Activated naive CD4-positive, alpha-beta T cell treated with anti-CD3 and anti-CD28 coated beads, Interleukin-2, amount 50 U/mL, for 24 hours (primary cell): Measurements from ENCODE around the gene CFDP1.

Experiments used
- H3K27ac Mint-ChIP-seq: one replicate; pipeline ENCODE4 v1.8.0; 2021; ENCODE audit warnings: mild to moderate bottlenecking, mixed read lengths
- H3K27me3 Mint-ChIP-seq: one replicate; pipeline ENCODE4 v1.8.0; 2021; ENCODE audit warnings: mixed read lengths
- H3K36me3 Mint-ChIP-seq: one replicate; pipeline ENCODE4 v1.8.0; 2021; ENCODE audit warnings: mixed read lengths
- H3K4me1 Mint-ChIP-seq: one replicate; pipeline ENCODE4 v1.8.0; 2021; ENCODE audit warnings: mixed read lengths
- H3K4me3 Mint-ChIP-seq: one replicate; pipeline ENCODE4 v1.8.0; 2021; ENCODE audit warnings: mild to moderate bottlenecking, mixed read lengths
- H3K9me3 Mint-ChIP-seq: one replicate; pipeline ENCODE4 v1.8.0; 2021; ENCODE audit warnings: mixed read lengths

The CFDP1 gene

GRCh38 chr16:75376475-75377161 lies 56.7 kb downstream of the CFDP1 start:
- no peaks in the 10 kb centered on the region for H3K27me3 Mint-ChIP-seq
- peaks cover 31% of the 10 kb centered on the region for H3K36me3 Mint-ChIP-seq
- peaks cover 44% of the 10 kb centered on the region for H3K4me1 Mint-ChIP-seq
- H3K4me3 Mint-ChIP-seq, result no peak overlapping the region
- H3K9me3 Mint-ChIP-seq, result no peaks in the 10 kb centered on the region
- no peak overlapping the region for H3K27ac Mint-ChIP-seq

- Mint-ChIP-seq H3K27me3 (no peaks in the 10 kb centered on the region), H3K4me1 (peaks cover 21% of the 10 kb centered on the region), H3K4me3 (no peak overlapping the region), H3K27ac (no peak overlapping the region), H3K36me3 (peaks cover 24% of the 10 kb centered on the region), H3K9me3 (no peaks in the 10 kb centered on the region)
Measured at GRCh38 chr16:75374388-75374787, 58.9 kb downstream of the CFDP1 start.

DNA sequence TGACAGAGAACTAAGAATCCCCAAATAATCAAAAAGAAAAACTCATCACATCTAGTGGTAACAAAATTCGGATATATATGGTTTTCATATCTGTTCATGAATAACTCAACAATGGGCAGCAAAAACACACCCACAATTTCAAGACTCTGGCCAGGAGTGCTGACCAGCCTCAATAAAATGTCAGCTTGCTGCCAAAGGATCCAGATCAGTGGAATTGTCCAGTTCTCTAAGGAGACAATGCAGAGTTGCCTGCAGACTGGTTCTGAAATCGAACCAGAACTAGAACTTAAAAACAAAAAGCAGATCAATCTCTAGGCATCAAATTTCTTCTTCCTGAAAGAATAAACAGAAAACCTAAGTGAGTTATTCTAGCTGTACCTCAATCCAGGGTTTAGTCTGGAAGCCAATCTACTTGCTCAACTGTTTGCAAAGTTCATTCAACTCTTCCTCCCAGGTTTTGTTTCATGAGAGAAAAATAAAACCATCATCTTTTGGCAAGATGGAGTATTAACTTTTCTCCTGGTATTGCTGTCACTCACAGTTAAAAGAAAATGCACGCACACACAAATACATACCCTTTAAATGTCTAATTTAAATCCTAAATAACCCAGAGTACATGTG lies 61.0 kb downstream of the CFDP1 start:
- Mint-ChIP-seq H3K9me3 (no peaks in the 10 kb centered on the region), H3K27me3 (no peaks in the 10 kb centered on the region), H3K27ac (no peak overlapping the region), H3K4me1 (peaks cover 3% of the 10 kb centered on the region), H3K4me3 (no peak overlapping the region), H3K36me3 (peaks cover 11% of the 10 kb centered on the region)

GRCh38 chr16:75371171-75371570 lies 62.1 kb downstream of the CFDP1 start:
- H3K4me3 Mint-ChIP-seq, result no peak overlapping the region
- no peak overlapping the region for H3K27ac Mint-ChIP-seq
- H3K27me3 Mint-ChIP-seq, result no peaks in the 10 kb centered on the region
- no peaks in the 10 kb centered on the region for H3K9me3 Mint-ChIP-seq
- peaks cover 9% of the 10 kb centered on the region for H3K36me3 Mint-ChIP-seq
- no peaks in the 10 kb centered on the region for H3K4me1 Mint-ChIP-seq

DNA sequence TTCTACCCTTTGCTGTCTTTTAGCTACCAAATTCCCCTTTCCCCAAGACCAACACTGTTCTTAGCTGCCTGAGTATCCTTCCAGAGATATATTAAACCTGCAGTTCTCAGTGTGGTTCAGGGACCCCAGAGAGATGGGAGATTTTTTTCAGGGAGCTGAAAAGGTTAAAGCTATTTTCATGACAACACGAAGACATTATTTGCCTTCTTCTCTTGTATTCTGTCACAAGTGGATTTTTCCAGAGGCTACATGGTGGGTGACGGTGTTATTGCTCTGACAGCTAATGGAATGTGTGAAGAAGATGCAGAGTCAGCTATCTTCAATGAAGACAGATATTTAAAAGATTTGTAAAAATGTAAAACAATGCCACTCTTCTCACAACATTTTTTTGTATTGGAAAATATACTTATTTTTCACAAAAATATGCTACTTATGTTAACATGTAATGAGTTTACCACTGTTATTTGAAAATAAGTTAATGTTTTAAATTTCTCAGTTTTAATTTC lies 69.0 kb downstream of the CFDP1 start:
- H3K9me3 Mint-ChIP-seq, result no peaks in the 10 kb centered on the region
- H3K27me3 Mint-ChIP-seq, result no peaks in the 10 kb centered on the region
- no peak overlapping the region for H3K27ac Mint-ChIP-seq
- peaks cover 9% of the 10 kb centered on the region for H3K36me3 Mint-ChIP-seq
- no peak overlapping the region for H3K4me3 Mint-ChIP-seq
- H3K4me1 Mint-ChIP-seq, result no peaks in the 10 kb centered on the region

- H3K4me1 Mint-ChIP-seq, result no peaks in the 10 kb centered on the region
- no peak overlapping the region for H3K27ac Mint-ChIP-seq
- no peaks in the 10 kb centered on the region for H3K9me3 Mint-ChIP-seq
- no peak overlapping the region for H3K4me3 Mint-ChIP-seq
- no peaks in the 10 kb centered on the region for H3K27me3 Mint-ChIP-seq
- H3K36me3 Mint-ChIP-seq, result peaks cover 9% of the 10 kb centered on the region
Measured at GRCh38 chr16:75362846-75363245, 70.5 kb downstream of the CFDP1 start.

GRCh38 chr16:75361936-75362335 lies 71.4 kb downstream of the CFDP1 start:
- no peak overlapping the region for H3K4me3 Mint-ChIP-seq
- no peaks in the 10 kb centered on the region for H3K4me1 Mint-ChIP-seq
- no peaks in the 10 kb centered on the region for H3K27me3 Mint-ChIP-seq
- no peaks in the 10 kb centered on the region for H3K9me3 Mint-ChIP-seq
- H3K27ac Mint-ChIP-seq, result no peak overlapping the region
- H3K36me3 Mint-ChIP-seq, result peaks cover 12% of the 10 kb centered on the region

DNA sequence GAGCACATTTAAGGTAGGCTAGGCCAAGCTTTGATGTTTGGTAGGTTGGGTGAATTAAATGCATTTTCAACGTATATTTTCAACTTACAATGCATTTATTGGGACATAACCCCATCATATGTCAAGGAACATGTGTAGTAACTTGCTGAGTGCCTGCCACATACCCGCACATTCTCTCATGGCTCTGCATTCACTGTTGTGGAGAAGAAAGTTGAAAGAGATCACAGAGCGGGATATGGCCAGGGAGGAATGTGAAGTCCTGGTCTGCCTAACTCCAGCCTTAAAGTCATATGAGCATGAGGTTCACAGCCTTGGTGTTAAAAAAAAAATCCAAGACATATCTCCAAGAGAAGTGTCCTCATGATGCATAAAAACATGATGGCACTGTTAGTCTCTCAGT lies 79.1 kb downstream of the CFDP1 start:
- Mint-ChIP-seq H3K36me3 (peaks cover 13% of the 10 kb centered on the region), H3K9me3 (no peaks in the 10 kb centered on the region), H3K4me1 (no peaks in the 10 kb centered on the region), H3K27ac (no peak overlapping the region), H3K27me3 (no peaks in the 10 kb centered on the region), H3K4me3 (no peak overlapping the region)

DNA sequence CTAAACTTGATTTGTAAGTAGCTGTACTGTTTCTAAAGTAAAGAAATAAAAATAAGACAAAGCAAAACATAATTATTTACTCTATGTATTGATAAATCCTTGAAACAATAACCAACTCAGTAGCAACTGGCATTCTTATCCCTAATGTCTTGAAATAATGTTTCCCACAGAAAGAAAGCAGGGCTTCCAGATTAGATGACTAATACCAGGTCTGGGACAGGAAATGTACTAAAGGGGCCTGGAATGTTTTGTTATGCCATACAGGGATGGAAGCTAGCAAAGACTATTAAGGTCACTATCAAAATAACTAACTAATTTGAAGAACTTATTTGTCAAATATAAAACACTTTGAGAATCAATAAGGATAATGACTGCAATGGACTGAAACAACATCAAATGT lies 82.1 kb downstream of the CFDP1 start:
- Mint-ChIP-seq H3K9me3 (no peaks in the 10 kb centered on the region), H3K4me3 (no peak overlapping the region), H3K36me3 (peaks cover 15% of the 10 kb centered on the region), H3K27me3 (no peaks in the 10 kb centered on the region), H3K4me1 (no peaks in the 10 kb centered on the region), H3K27ac (no peak overlapping the region)

DNA sequence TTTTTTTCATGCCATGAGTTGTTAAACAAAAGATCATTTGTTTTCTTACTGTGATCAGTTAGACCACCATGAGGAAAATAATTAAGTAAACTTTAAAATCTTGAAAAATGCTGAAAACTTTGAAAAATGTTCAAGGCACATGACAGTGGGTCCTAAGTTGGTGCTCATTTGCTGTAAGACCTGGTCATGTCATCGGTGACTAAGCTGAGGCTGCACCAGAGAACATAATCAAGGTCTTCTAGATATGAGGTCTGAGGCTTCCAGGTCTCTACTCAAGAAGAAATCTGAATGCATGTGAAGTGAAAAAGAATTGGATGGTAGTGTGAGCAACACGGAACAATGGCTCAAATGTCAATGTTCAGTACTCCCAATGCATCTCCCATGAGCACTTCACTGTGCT lies 87.6 kb downstream of the CFDP1 start:
- no peaks in the 10 kb centered on the region for H3K27me3 Mint-ChIP-seq
- H3K9me3 Mint-ChIP-seq, result no peaks in the 10 kb centered on the region
- H3K4me3 Mint-ChIP-seq, result no peak overlapping the region
- no peaks in the 10 kb centered on the region for H3K4me1 Mint-ChIP-seq
- peaks cover 16% of the 10 kb centered on the region for H3K36me3 Mint-ChIP-seq
- no peak overlapping the region for H3K27ac Mint-ChIP-seq

GRCh38 chr16:75343941-75344340 lies 89.4 kb downstream of the CFDP1 start:
- Mint-ChIP-seq H3K4me1 (no peaks in the 10 kb centered on the region), H3K27me3 (no peaks in the 10 kb centered on the region), H3K4me3 (no peak overlapping the region), H3K9me3 (no peaks in the 10 kb centered on the region), H3K36me3 (peaks cover 17% of the 10 kb centered on the region), H3K27ac (no peak overlapping the region)

- no peaks in the 10 kb centered on the region for H3K9me3 Mint-ChIP-seq
- no peaks in the 10 kb centered on the region for H3K4me1 Mint-ChIP-seq
- no peak overlapping the region for H3K27ac Mint-ChIP-seq
- no peaks in the 10 kb centered on the region for H3K27me3 Mint-ChIP-seq
- H3K4me3 Mint-ChIP-seq, result no peak overlapping the region
- peaks cover 19% of the 10 kb centered on the region for H3K36me3 Mint-ChIP-seq
Measured at GRCh38 chr16:75343286-75343685, 90.0 kb downstream of the CFDP1 start.

DNA sequence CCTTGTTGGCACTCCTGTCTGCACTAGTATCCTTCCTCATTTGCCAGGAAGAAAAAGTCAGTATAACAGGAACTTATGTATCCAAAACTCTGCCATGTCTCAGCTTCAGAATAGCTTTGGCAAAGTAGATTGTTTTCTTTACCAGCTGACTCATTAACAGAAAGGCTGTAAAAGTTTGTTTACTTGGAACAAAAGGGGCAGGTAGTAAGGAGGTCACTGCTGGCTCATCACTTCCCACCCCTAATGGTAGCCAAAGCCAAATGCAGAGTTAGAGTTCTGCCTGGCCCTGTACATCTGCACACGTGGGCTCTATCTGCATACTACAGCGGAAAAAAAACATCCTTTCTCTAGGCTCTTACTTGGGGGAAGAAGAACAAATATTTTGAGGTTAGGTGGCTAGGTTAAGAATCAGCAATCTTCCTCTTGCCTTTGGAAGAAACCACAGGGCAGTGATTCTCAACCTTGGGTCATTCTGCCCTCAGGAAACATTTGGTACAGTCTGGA lies 90.9 kb downstream of the CFDP1 start:
- Mint-ChIP-seq H3K36me3 (peaks cover 25% of the 10 kb centered on the region), H3K4me3 (no peak overlapping the region), H3K27me3 (no peaks in the 10 kb centered on the region), H3K4me1 (no peaks in the 10 kb centered on the region), H3K27ac (no peak overlapping the region), H3K9me3 (no peaks in the 10 kb centered on the region)

DNA sequence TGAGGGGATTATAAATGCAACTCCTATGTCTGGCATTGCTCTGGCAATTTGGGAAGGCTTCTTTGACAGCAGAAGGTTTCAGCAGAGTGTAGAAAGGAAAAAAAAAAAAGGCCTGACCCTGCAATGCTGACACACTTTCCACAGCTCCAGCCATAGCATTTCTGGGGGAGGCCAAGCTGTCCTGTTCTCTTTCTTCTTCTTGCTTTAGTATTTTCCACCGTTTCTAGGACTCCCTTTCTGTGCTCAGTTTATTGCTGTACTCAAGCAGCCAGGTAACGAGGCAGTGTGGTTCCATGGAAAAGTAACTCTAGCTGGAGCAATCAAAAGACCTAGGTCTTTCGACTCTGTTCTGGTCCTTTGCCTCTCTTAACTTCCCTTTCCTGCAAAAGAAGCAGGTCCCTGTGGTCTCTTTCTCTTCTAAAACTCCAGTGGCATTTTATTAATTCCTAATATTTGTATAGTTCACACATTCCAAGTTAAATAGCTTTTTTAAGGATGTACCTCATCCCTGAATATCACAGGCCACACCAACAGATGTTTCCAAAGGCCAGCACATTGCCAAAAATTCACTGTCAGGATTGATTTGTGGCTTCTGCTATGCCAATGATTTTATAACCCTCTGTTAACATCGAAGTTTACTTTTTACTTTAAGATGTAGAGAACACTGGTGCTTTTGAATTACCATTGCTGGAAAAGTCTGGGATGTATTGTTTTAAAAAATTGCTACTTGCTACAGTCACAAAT lies 91.6 kb downstream of the CFDP1 start:
- H3K4me3 Mint-ChIP-seq, result no peak overlapping the region
- peaks cover 24% of the 10 kb centered on the region for H3K36me3 Mint-ChIP-seq
- H3K4me1 Mint-ChIP-seq, result no peaks in the 10 kb centered on the region
- H3K9me3 Mint-ChIP-seq, result no peaks in the 10 kb centered on the region
- no peak overlapping the region for H3K27ac Mint-ChIP-seq
- H3K27me3 Mint-ChIP-seq, result no peaks in the 10 kb centered on the region

DNA sequence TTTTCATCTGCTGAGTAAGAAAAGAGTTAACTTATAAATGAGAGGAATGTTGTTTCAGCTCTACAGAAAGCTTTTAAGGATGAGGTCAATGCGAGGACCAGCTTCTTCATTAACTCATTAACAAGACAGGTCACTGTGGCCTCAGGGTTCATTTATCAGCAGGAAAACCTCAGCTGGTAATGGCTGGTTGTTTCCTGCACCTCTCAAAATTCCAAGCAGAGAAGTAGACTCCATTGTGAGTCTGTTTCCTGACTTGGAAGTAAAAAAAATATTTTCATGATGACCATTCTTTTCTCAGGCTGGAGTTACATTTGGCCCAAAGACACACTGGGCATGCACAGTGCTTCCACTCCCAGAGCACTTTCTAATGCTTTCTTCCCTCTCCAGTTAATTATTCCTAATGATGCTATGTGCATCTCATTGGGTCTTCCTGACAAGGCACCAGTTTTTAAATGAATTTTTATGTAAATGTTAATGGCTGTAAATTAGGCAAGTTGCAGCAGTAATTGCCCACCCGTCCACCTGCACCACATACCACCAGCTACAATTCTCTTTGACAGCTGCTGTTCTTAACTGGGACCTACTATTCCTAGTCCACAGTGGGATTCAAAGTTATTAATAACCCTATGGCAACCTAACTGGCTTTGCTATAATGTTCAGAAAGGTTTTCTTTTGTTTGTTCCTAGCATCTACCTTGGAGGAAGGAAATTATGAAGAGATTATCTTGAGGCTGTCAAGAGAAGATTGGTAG lies 92.4 kb downstream of the CFDP1 start:
- no peaks in the 10 kb centered on the region for H3K9me3 Mint-ChIP-seq
- H3K4me1 Mint-ChIP-seq, result no peaks in the 10 kb centered on the region
- peaks cover 20% of the 10 kb centered on the region for H3K36me3 Mint-ChIP-seq
- H3K4me3 Mint-ChIP-seq, result no peak overlapping the region
- H3K27ac Mint-ChIP-seq, result no peak overlapping the region
- H3K27me3 Mint-ChIP-seq, result no peaks in the 10 kb centered on the region
